HG02642 (cell line): ENCODE data around the gene CD8B.
"Not testable (repeated sequence)": the region's sequence is repeated elsewhere in the genome, so short reads cannot be mapped to it uniquely, and the experiment has no call there.

Experiments used
- ATAC-seq: cut with Tn5 transposase; IDR thresholded peaks from one replicate; pipeline ENCODE4 v1.9.1; 2021; ENCODE audit warnings: mild to moderate bottlenecking; ENCODE audit not compliant: unreplicated experiment, poor library complexity

Gene CD8B

DNA sequence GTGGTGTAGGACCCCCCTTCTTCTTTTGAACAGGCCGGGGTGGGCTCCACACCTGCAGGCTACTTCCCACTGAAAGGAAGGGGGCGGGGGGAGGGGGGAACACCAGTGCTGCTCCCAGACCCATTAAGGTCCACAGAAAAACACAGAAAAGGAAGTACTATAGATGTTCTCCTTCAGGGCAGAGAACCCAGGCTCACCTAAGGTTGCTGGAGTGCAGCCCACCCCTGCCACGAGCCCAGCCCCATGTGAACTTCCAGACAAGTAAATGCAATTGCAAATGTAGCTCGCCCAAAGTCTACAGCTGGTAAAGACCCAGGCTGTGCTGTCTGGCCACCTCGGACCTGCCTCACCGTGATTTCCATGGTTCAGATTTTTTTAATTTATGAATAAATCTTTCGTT, 24.0 kb downstream of the CD8B start:
- not testable (repeated sequence) for ATAC-seq

DNA sequence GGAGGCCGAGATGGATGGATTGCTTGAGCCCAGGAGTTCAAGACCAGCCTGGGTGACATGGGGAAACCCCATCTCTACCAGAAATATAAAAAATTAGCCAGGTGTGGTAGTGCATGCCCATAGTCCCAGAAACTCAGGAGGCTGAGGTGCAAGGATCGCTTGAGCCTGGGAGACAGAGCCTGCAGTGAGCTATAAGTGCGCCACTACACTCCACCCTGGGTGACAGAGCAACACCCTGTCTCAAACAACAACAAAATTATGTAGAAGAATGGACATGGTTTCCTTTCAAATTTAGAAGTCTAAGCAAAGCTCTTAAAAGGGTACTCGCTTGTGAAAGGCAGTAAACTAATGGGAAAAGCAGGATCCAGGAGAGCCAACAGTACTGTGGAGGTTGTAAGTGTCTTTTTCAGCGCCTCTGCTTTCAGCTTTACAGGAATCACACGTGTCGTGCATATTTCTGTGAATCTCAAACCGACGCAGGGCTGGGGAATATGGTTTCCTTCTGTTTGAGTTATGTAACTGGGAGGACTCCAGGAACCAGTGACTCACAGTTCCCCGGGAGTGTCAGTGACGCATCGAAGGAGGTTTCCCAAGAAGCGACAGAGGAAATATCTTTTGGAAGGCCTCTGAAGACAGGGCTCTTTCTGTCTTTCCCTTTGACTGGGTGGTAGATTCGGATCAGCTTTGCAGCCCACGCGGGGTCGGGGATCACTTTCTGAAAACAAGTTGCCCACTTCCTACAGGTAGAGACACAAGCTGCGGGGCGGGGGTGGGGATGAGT, 24.6 kb downstream of the CD8B start:
- ATAC-seq = not testable (repeated sequence)

DNA sequence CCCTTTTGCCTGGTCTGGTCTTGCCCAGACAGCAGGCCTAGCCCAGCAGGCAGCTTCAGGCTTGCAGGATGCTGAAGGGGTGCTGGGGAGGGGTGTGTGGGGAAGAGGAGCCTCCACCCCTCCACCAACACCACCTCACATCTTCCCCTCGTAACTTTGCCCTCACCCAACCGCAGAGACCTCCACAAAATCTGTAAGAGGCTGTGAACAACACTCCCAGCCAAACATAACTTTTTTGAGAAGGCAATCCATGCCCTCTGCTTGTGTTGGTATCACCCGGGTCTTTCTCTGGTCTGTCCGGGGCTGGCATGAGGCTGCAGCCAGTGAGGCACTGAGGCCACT, 26.2 kb downstream of the CD8B start:
- ATAC-seq = not testable (repeated sequence)

DNA sequence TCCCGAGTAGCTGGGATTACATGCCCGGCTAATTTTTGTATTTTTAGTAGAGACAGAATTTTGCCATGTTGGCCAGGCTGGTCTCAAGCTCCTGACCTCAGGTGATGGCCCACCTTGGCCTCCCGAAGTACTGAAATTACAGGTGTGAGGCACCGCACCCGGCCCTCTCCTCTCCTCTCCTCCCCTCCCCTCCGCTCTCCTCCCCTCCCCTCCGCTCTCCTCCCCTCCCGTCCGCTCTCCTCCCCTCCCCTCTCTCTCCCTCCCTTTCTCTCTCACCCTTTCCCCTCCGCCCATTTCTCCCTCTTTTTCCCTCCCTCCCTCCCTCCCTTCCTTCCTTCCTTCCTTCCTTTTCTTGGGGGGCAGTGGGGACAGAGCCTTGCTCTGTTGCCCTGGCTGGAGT, 28.4 kb downstream of the CD8B start:
- ATAC-seq = no peak

DNA sequence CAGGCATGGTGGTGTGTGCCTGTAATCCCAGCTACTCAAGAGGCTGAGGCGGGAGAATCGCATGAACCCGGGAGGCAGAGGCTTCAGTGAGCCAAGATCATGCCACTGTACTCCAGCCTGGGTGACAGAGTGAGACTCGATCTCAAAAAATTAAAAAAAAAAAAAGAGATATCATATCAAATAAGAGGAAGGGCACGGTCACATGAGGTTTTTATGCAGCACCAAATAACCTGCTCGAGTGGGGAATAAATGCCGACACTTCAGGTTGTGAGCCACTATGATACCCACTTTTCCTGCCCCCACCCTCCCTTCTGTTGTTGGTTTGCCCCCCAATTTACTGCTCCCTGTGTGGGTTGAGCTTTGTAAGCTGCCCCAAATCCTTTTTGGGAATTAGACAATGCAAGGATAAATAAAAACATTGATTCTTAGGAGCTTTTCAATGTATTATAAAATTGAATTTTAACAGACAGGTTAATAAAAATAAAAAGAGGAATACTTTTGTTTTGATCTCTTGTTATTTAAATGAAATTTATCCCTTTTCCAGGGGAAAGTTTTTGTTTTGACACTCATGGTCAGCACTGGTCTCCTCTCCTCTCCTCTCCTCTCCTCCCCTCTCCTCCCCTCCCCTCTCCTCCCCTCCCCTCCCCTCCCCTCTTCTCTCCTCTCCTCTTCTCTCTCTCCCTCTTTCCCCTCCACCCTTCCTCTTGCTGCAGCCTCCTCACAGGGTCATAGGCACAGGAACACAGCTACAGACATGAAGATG, 29.2 kb downstream of the CD8B start:
- ATAC-seq = no peak

DNA sequence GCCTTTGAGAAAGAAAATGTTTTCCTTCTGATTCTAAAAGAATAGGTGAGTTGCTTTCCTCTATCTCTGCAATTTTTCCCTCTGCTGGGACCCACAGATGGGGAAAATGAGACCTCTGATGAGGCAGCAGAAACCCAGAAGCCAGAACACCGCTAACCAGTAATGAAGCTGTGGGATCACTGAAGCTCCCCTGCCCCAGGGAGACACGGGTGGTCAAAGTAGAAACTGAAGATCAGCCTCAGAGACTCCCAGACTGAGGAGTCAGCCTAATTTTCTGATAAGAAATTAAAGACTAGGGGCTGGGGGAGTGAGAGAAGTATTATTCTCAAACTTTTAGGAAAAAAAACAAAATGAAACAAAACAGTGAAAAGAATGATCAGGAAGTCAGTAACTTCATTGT, 30.1 kb downstream of the CD8B start:
- ATAC-seq = no peak

DNA sequence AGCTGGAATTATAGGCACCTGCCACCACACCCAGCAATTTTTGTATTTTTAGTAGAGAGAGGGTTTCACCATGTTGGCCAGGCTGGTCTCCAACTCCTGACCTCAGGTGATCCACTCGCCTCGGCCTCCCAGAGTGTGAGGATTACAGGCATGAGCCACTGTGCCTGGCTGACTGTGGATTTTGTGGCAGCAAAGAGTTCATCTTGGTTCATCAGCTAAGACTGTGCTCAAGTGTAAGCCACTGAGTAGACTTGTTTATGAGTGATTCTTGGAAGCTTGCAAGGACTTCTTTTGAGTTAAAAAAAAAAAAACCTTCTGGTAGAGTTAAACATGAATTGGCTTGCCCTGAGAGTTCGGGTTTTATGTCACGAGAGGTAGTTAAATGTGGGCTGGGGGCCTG, 34.7 kb downstream of the CD8B start:
- ATAC-seq = no peak

DNA sequence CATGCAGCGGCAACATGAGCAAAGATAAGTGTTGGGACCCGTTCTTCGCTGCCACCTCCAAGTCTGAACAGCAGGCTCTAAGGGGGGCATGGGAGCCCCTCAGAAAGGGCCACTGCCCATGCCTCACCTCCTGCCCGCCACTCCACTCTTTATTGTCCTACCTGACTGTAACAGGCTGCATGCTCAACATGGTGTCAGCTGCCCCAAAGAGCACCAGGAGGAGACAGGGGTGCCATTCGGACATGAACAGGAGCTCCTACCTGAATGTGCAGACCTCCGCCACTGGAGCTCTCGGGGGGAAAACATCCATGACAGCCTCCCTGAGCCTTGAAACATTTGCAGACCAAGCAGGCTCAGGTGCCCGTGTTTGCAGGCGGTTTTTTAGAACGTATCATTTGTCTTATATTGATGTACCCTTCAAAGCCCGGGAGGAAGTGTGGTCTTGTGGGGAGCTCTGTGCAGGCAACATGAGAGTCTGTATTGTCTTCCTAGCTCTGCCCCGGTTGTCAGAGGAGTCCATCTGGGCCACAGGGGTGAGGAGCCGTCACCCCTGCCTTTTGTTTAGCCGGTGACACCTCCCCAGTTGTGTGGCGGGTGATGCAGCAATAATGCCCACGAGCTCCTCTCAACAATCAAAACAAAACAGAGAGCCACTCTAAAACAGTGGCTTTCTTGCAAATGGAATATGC, 35.8 kb downstream of the CD8B start:
- ATAC-seq = no peak

DNA sequence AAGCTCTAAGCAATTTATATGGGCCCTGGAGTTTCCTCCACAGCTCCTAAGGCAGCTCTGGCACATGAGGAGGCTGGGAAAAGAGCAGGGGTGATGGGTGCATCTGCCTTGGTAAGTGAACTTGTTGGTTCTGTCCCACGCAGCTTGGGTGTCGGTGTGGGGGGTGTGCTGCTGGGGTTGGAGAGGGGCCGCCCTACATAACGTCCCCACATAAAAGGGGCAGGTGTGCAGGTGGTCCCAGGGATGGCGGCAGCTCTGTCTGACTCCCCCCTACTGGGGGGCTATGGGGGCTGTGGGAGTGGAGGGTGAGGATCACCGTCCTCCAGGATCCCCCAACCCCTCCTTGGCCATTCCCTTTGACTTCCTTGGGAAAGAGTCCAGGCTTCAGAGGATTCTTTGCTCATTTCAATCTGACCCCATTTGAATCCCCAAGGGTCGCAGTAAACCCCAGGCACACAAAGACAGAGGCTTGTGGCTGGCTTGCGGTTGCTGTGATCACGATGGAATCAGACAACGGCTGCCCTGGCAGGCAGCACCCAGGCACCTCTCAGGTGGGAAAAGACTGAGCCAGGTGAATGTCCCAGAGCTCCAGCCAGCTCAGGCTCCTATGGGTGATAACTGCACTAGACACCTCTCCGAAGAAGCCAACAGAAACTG, 36.5 kb downstream of the CD8B start:
- ATAC-seq = no peak

DNA sequence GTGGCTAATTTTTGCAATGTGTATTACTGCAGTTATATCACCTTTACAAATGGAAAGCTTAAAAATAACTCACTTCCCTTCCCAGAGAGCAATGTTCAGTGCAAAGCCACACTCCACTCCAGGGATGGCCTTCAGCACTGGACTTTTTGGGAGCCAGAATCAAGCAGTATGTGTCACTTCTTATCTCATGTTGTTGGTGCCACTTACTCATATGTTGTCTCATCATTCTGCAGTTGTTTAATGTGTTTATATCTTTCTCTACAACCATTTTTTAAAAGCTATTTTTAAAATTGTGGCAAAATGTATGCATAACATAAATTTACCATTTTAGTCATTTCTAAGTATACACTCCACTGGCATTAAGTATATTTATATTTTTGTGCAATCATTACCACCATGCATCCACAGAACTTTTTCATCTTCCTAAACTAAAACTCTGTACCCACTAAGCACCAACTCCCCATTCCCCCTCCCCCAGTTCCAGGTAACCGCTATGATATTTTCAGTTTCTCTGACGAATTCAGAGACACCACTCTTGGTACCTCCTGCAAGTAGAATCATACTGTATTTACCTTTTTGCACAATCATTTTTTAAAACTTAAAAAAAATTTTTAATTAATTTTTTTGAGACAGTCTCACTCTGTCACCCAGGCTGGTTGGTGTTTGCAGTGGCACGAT, 38.9 kb downstream of the CD8B start:
- no peak for ATAC-seq

DNA sequence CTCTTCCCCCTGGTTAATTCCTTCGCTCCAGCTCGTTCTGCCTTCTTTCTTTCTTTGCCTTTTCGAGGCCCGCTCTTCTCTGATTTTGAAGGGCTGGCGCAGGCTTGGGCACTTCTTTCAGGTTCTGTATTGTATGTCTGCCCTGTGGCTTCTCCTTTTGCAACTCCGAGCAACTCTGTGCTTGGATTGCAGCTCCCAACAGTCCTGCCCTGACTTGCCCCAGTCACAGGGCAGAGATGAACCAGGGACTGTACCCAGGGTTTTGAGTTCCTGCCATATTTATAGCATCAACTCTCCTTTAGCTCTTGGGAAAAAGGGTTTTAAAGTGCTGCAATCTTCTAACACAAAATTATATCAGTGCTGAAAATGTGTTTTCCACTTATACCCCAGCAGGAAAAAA, 39.8 kb downstream of the CD8B start:
- no peak for ATAC-seq

DNA sequence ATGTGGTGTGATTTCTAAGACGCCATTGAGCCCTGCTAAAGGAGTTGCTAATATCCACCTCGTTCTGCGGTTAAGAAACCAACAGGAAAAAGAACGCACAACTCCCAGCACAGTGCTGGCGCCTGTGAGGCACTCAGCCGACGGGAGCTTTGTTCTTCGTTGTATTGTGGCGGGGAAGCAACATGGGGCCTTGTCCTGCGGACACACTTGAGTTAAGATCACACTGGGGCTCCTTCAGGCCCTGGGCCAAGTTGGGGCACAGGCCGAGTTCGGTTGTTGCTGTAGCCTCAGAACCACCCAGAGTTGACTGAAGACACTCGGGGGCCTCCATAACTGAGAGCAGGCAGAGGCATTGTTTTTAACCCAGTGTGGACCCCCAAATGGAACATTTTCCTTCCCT, 40.4 kb downstream of the CD8B start:
- ATAC-seq = no peak

DNA sequence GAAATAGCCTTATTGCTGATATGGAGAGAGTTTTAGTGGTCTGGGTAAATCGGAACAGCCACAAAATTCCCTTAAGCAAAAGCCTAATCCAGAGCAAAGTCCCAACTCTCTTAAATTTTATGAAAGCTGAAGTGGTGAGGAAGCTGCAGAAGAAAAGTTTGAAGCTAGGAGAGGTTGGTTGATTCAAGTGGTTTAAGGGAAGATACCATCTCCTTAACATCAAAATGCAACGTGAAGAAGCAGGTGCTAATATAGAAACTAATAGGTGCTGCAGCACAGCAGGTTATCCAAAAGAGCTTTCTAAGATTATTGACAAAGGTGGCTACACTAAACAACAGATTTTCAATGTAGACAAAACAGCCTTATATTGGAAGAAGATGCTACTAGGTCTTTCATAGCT, 42.7 kb downstream of the CD8B start:
- no peak for ATAC-seq

DNA sequence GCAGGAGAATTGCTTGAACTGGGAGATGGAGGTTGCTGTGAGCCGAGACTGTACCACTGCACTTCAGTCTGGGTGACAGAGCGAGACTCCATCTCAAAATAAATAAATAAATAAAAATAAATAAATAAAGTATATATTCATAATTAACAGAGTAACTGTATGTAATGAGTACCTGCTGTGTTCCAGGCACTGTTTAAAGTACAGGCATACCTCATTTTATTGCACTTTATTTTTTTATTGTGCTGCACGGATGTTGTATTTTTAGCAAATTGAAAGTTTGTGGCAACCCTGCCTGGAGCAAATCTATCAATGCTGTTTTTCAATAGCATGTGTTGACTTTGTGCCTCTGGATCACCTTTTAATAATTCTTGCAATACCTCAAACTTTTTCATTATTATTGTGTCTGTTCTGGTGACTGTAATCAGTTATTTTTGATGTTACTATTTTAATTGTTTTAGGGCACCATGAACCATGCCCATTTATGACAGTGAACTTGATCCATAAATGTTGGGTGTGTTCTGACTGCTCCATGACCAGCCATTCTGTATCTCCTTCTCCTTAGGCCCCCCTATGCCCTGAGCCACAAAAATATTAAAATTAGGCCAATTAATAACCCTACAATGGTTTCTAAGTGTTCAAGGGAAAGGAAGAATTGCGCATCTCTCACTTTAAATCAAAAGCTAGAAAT, 43.4 kb downstream of the CD8B start:
- no peak for ATAC-seq

DNA sequence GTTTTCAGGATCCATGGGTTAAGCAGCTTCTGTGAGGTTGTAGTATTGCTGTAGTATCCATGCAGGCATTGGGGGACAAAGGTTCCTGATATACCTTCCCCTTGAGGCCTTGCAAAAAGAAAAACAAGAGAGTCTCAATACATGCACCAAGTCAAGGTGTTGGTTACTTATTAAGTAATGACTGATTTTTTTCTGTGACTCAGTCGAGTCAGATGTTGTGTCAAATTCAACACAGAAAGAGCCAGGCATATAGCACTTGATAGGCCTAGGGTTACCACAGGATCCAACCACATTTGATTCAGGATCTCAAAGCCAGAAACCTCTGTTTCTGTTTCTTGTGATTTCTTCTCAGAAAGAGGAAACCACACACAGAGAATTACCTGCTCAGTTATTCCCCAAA, 46.1 kb downstream of the CD8B start:
- ATAC-seq = no peak

DNA sequence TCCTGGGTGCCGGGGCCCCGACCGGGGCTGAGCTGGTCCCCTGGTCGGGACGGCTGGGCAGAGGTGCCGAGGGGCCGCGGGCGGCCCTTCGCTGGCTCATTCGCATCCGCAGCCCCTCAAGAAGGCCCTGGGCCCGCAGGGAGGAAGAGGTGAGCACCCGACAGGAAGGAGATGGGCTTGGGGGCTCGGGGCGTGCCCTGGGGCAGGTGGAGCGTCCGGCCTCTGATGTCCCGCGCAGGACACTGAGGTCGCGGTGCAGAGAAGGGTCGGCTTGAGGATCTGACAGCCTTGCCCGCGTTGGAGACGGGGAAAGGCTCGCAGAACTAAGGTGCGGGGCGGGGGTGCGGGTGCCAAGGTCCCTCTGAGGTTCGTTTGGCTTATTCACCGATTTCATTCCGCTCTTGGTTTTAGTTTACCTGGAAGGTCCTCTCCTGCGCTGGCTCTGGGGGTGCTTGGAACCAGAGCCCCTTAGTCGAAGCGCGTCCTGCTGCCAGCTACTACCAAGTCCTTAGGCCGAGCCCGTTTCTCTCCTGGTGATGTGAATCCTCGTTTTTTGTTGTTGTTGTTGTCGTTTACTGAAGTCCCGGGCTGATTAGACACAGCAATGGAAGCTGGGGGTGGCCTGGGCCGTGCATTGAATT, 52.1 kb downstream of the CD8B start:
- ATAC-seq = no peak

DNA sequence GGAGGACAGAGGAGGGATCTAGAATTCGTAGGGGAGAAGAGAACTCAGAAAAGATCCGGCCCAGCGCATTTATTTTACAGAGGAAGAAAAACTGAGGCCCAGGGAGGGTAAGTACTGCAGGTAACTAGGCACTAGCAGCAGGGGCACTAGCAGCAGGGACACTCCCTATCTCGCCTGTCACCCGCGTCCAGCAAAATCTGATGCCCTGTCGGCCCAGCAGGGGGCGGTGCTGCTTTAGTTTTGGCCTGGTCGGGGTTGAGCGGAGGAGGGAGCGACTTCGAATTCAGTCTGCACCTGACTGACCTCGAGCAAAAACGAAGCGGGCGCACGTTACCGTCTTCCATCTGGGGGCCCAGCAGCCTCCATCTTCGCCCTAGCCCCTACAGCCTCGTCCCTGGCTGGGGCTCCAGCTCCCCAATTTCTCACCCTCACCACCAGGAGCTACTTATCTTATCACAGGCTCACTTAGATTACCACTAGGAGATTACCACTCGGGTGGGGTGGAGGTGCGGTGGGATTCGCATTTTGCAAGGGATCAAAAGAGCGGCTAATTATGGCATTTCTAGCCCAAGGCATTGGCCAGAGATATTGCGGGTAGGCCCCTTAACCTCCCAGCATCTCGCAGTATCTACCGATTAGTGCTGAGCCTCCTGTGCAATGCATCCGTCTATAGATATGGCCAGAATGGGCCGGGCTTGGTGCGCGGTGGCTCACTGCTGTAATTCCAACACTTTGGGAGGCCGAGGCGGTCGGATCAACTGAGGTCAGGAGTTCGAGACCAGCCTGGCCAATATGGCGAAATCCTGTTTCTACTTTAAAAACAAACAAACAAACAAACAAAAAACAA, 53.1 kb downstream of the CD8B start:
- ATAC-seq = peak; percentile 92

DNA sequence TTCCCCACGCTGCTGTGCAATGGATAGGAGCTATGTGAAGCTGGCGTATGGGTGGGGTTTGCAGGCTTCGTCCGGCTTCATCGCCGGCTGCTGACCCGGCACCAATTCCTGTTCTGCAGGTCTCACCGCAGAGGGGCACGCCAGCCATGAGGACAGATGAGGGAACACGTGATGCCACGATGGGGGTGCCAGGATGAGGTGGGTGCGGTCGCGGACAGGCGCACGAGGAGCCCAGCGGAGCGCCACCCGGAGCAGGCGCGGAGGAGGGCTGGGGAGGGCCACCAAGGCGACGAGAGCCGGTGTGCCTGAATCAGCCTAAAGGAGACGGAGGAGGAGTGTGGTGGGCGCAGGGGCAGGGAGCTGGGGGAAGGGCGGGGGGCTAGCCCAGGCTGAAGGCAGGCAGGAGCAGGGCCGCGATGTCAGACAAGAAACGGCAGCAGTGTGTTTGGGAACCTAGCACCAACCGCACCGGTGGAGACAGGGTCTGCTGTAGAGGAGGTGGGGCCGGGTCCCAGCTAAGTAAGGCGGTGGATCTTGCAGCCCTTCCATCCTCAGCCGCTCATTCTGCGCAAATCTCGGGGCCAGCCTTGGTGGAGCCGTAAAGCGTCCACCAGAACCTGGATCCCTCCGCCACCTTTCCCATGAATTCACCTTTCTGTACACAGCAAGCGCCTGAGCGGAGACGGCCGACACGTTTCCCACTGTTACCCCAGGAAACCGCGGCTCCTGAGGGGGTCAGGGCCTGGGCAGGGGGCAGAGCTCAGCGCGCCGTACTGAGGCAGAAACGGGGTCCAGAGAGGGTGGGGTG, 54.0 kb downstream of the CD8B start:
- peak; percentile 36 for ATAC-seq
